HL-60 (cell line): ENCODE data around the gene SLC22A31.

Experiments used
- DNase-seq, 2 experiments: peaks; one replicate each; pipeline ENCODE4 v3.0.0-alpha.2; 2010 to 2020; ENCODE audit warnings: low read depth in 1 of 2, low spot score in 1 of 2
- H3K27ac ChIP-seq: fragments of 250-450 bp; sonication (Bioruptor Pico); replicated peaks from 2 replicates; pipeline ENCODE4 v1.5.1; 2020; ENCODE audit warnings: mild to moderate bottlenecking, moderate library complexity
- H3K27me3 ChIP-seq: fragments of 250-450 bp; sonication (Bioruptor Pico); 2 replicates; pipeline ENCODE4 v1.5.1; 2021; ENCODE audit warnings: mild to moderate bottlenecking, moderate library complexity; ENCODE audit not compliant: insufficient read depth, poor library complexity, severe bottlenecking
- H3K4me3 ChIP-seq: replicated peaks from 2 replicates; pipeline ENCODE4 v1.5.1; 2011; ENCODE audit warnings: mild to moderate bottlenecking, control low read depth, low read length; ENCODE audit not compliant: insufficient read depth
- CTCF ChIP-seq: IDR thresholded peaks from one replicate; pipeline ENCODE4 v1.5.1; 2011; ENCODE audit warnings: low read length, control low read depth, inconsistent platforms; ENCODE audit not compliant: insufficient read depth
- GABPA ChIP-seq: IDR thresholded peaks from 2 replicates; pipeline ENCODE4 v1.6.1; 2012; ENCODE audit warnings: low read depth
- POLR2AphosphoS5 ChIP-seq: IDR thresholded peaks from 2 replicates; pipeline ENCODE4 v1.6.1; 2012; ENCODE audit warnings: low read depth
- SPI1 ChIP-seq: IDR thresholded peaks from 2 replicates; pipeline ENCODE4 v1.6.1; 2012; ENCODE audit warnings: low read depth, mild to moderate bottlenecking, borderline replicate concordance
- TF ChIP-seq, protein P1 (sequence below): IDR thresholded peaks from 2 replicates; pipeline ENCODE4 v1.6.1; 2012; ENCODE audit warnings: low read depth; ENCODE audit not compliant: insufficient replicate concordance

The SLC22A31 gene

GRCh38 chr16:89161763-89162713, 38.3 kb downstream of the SLC22A31 start:
- Histone ChIP-seq H3K27me3 (no peaks in the 10 kb centered on the region), H3K27ac (no peak overlapping the region), H3K4me3 (no peak overlapping the region)
- no peak for DNase-seq
- TF ChIP-seq POLR2AphosphoS5 (no peak), SPI1 (no peak), CTCF (no peak), GABPA (no peak)
- TF ChIP-seq, protein P1, sequence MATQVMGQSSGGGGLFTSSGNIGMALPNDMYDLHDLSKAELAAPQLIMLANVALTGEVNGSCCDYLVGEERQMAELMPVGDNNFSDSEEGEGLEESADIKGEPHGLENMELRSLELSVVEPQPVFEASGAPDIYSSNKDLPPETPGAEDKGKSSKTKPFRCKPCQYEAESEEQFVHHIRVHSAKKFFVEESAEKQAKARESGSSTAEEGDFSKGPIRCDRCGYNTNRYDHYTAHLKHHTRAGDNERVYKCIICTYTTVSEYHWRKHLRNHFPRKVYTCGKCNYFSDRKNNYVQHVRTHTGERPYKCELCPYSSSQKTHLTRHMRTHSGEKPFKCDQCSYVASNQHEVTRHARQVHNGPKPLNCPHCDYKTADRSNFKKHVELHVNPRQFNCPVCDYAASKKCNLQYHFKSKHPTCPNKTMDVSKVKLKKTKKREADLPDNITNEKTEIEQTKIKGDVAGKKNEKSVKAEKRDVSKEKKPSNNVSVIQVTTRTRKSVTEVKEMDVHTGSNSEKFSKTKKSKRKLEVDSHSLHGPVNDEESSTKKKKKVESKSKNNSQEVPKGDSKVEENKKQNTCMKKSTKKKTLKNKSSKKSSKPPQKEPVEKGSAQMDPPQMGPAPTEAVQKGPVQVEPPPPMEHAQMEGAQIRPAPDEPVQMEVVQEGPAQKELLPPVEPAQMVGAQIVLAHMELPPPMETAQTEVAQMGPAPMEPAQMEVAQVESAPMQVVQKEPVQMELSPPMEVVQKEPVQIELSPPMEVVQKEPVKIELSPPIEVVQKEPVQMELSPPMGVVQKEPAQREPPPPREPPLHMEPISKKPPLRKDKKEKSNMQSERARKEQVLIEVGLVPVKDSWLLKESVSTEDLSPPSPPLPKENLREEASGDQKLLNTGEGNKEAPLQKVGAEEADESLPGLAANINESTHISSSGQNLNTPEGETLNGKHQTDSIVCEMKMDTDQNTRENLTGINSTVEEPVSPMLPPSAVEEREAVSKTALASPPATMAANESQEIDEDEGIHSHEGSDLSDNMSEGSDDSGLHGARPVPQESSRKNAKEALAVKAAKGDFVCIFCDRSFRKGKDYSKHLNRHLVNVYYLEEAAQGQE, result no peak

- no peak for DNase-seq
- no peak overlapping the region for H3K27ac ChIP-seq
- no peaks in the 10 kb centered on the region for H3K27me3 ChIP-seq
- no peak for TF ChIP-seq GABPA
- TF ChIP-seq CTCF, result no peak
- TF ChIP-seq POLR2AphosphoS5, result no peak
- TF ChIP-seq, protein P1, result no peak
- TF ChIP-seq SPI1, result no peak
- no peak overlapping the region for H3K4me3 ChIP-seq
Observed at GRCh38 chr16:89160977-89161701, 39.2 kb downstream of the SLC22A31 start.

GRCh38 chr16:89159850-89160354, 40.4 kb downstream of the SLC22A31 start:
- TF ChIP-seq SPI1 (no peak), CTCF (no peak), GABPA (no peak), POLR2AphosphoS5 (no peak)
- TF ChIP-seq, protein P1, result no peak
- Histone ChIP-seq H3K4me3 (no peak overlapping the region), H3K27ac (no peak overlapping the region), H3K27me3 (no peaks in the 10 kb centered on the region)
- DNase-seq, result no peak
